Activated CD8-positive, alpha-beta memory T cell treated with anti-CD3 and anti-CD28 coated beads, Interleukin-2, amount 50 U/mL, for 48 hours (primary cell): ENCODE measurements around the gene DGKB.

ENCODE experiments used
- DNase-seq: peaks from one replicate; pipeline ENCODE4 v3.0.0-alpha.2; 2020

The DGKB gene

GRCh38 chr7:14676896-14677295 is 225.7 kb downstream of the DGKB start:
- DNase-seq, result no peak

GRCh38 chr7:14673202-14673601 is 229.3 kb downstream of the DGKB start:
- DNase-seq, result no peak

DNA sequence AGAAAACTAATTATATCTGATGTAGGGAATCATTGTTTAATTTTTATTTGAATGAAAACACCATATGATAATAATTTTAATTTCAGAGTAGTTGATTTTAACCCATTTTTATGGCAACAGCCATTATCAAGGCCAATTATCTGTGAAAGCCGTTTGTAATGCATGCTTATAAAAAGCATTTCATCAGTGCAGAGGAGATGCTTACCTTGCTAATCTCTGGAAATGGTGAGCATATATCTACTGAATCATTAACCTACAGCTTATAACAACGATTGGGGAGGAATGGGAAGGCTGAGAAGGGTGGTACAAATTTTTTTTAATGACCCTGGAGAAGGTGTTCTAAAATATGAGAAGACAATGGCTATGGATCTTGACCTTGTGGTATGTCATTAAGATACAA is 235.6 kb downstream of the DGKB start:
- DNase-seq, result no peak

DNA sequence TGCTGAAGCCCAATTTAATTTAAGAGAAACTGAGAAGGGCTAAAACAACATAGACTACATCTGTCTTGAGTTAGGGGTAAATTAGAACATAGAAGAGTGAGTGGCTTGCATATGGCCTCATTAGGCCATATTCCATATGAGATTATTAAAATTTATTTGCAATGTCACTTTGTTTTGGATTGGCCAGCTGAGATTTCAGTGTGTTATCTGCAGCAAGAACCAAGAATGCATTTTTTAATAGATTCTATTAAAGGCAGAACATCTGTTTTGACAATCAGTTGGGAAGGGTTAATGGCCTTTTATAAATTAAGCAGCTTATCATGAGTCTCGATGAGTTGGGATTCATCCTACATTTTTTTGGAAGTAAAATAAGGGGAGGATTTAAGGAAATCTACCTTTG is 236.2 kb downstream of the DGKB start:
- no peak for DNase-seq

- no peak for DNase-seq
These were observed 262.8 kb downstream of the DGKB start for GRCh38 chr7:14639801-14640200.

DNA sequence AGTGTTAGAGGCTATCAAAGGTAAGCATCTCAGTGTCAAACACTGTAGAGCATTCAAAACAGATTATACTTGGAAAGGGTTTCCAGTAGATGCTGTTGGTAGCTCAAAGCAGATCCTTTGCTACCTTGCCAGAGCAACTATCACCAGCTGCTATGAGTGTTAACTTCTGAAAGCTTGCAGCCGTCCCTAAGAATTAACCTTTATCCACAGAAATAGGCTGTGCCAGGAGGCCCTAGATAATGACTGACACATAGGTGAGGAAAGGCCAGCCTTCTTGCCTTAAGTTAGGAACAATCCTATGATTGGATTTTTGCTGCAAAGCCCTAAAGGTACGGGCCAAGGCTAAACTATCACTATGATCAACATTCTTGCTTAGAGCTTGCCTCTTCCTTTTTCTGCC is 263.2 kb downstream of the DGKB start:
- no peak for DNase-seq

DNA sequence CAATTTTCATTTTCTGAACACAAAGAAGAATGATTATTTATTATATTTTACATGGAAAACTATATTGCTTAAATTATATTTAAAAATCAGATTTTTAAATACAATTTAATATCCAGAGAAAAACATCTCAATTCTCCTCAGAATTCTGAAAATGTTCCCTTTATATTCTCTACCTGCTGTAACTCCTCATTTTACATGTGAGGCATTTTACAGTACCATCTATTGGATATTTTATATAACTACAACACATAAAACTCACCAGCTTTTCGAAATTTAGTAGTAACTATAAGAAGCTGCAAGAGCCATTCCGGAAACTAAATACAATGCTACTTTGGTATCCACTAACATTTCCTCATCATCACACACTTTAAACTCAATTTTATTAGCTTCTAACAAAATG is 264.6 kb downstream of the DGKB start:
- no peak for DNase-seq

GRCh38 chr7:14635955-14636354 is 266.6 kb downstream of the DGKB start:
- no peak for DNase-seq

DNA sequence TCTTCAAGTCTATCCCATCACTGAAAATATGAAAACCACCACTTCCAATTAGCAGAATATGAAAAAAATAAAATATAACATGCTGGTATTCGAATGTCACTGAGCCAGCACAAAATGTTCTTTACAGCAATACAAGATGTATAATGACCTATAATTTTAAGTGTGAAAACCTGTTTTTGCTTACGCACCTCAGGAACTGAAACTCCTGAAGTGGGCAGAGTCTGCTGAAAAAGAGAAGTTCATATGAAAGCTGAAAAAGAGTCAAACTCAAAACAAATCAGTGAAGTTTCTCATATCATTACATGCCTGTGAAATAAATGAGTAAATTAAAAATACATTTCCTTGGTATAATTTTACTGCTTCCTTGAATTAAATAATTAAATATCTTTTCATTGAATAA is 272.5 kb downstream of the DGKB start:
- DNase-seq, result no peak

DNA sequence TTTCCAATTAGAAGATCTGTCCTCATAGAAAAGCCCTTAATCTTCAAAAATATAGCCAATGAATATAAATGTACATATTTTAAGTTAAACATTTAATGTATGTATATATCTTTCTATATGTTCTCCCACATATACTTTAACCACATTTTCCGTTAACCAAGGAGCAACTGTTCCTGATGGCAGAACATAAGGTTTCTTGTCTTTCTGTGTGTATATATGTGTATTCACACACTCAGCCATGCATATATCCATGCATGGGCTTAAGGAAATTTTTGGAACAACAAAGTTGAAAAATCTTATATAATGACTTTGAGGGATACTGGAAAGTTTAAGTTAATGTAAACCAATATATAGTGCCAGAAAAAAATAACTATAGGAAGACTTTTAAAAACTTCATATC is 274.0 kb downstream of the DGKB start:
- DNase-seq, result no peak

GRCh38 chr7:14626076-14626475 is 276.5 kb downstream of the DGKB start:
- DNase-seq, result no peak

DNA sequence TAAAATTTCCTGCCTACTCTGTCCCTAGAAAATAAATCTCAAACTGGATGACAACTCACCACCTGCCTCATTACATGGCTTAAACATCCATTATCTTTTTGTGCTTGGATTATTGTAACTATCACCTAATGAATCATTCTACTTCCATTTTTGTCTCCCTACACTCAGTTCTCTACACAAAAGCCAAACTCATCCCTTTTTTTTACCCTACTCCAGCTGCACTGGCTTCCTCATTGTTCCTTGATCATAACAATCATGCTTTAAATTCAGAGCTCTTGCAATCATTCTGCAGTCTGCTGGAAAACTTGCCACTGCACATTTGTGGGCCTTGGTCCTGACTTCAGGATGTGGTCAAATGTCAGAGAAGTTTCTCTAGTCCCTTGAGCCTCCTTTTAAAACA is 280.0 kb downstream of the DGKB start:
- no peak for DNase-seq

- no peak for DNase-seq
These were observed 296.4 kb downstream of the DGKB start for GRCh38 chr7:14606101-14606500.

GRCh38 chr7:14604606-14605005 is 297.9 kb downstream of the DGKB start:
- no peak for DNase-seq

DNA sequence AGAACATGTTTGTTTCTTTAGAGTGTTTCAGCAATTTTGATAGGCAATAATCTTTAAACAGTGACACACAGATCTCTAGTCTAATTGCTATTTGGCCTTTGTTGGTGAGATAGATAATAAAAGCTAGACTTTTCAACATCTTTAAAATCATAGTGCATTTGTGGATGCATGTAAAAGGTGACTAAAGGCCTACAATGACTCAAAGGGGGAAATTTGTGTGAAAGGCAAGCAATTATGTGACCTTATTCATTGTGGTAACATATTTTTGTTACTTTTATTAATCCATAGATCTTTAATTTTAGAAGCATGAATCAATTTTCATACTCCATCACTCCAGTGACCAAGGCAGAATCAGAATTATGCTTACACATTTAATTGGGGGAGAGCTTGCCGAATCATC is 299.7 kb downstream of the DGKB start:
- DNase-seq, result no peak

GRCh38 chr7:14600766-14601367 is 301.7 kb downstream of the DGKB start:
- DNase-seq, result no peak

- no peak for DNase-seq
These were observed 303.6 kb downstream of the DGKB start for GRCh38 chr7:14598978-14599377.

DNA sequence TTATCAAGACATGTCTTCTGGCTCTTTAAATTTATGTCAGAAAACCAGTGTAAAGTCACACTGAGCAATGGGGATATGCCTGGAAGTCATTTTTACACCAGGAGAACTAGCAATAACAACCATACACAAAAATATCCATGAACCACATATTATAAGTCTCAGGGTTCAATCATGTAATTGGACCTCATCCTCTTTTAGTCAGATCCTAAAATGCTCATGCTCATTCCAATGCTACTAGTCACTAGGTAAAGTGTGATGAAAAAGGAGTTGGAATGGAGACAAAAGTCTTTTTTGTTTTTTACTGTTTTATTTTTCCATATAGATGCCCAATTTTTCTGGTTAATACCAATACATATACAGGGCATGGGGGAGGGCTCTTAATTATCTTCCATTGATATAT is 306.1 kb downstream of the DGKB start:
- DNase-seq, result no peak

- DNase-seq, result no peak
These were observed 312.3 kb downstream of the DGKB start for GRCh38 chr7:14590206-14590605.

GRCh38 chr7:14585232-14585631 is 317.3 kb downstream of the DGKB start:
- DNase-seq, result no peak

DNA sequence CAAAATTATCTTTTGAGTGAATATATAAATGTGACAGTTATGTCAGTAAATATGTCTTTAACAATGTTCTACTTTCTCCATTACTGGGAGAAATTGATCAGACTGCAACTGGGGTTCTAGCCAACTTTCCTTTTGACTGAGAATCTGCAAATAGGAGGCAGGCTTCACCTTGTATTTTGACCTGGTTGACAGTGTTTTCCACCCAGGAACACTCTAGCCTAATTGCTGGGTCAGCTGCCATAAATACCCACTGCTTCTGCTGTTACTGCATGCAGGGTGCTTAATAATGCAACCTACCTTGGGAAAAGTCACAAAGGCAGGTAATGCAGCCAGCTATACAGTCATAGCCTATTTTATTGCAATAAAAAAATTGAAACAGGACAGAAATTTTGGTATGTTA is 319.0 kb downstream of the DGKB start:
- no peak for DNase-seq

- no peak for DNase-seq
These were observed 320.5 kb downstream of the DGKB start for GRCh38 chr7:14582010-14582409.

GRCh38 chr7:14579971-14580370 is 322.6 kb downstream of the DGKB start:
- DNase-seq, result no peak

- no peak for DNase-seq
These were observed 326.0 kb downstream of the DGKB start for GRCh38 chr7:14576578-14576977.

GRCh38 chr7:14570750-14571607 is 331.6 kb downstream of the DGKB start:
- no peak for DNase-seq
